Mesodermal cell (in vitro differentiated cells): ENCODE data around the gene CDC25A.

Source experiments
- H3K27ac ChIP-seq: 2 replicates; pipeline ENCODE4 v1.7.0; 2013; ENCODE audit warnings: mild to moderate bottlenecking, low read depth, low read length, moderate library complexity; ENCODE audit not compliant: severe bottlenecking
- H3K36me3 ChIP-seq: 2 replicates; pipeline ENCODE4 v1.7.1; 2013; ENCODE audit warnings: mild to moderate bottlenecking, low read length, moderate library complexity; ENCODE audit not compliant: control insufficient read depth, insufficient read depth
- H3K4me1 ChIP-seq: one replicate; pipeline ENCODE4 v1.7.1; 2013; ENCODE audit warnings: mild to moderate bottlenecking, low read length; ENCODE audit not compliant: insufficient read depth, control insufficient read depth, poor library complexity, severe bottlenecking
- H3K4me3 ChIP-seq: 2 replicates; pipeline ENCODE4 v1.7.0; 2013; ENCODE audit warnings: low read length, control low read depth, mild to moderate bottlenecking; ENCODE audit not compliant: insufficient read depth, poor library complexity, severe bottlenecking; ENCODE audit errors: extremely low read depth
- H3K9me3 ChIP-seq: 2 replicates; pipeline ENCODE4 v1.7.1; 2013; ENCODE audit warnings: mild to moderate bottlenecking, low read length, moderate library complexity; ENCODE audit not compliant: control insufficient read depth
- WGBS, 2 experiments: methylation state at CpG; one replicate each; pipeline ENCODE4 v1.1.5; 2013; ENCODE audit warnings: missing lambda C conversion rate in 2 of 2; ENCODE audit not compliant: insufficient coverage in 2 of 2; 5-methylcytosine and 5-hydroxymethylcytosine counted together

Gene CDC25A

GRCh38 chr3:48196611-48197010, 8.4 kb upstream of the CDC25A start:
- no peaks in the 10 kb centered on the region for H3K36me3 ChIP-seq
- H3K27ac ChIP-seq: no peak overlapping the region
- no peaks in the 10 kb centered on the region for H3K4me1 ChIP-seq
- 100% methylated on average over 1 of the region's 1 CpG for WGBS, 2 experiments
- H3K4me3 ChIP-seq: no peak overlapping the region
- no peaks in the 10 kb centered on the region for H3K9me3 ChIP-seq

GRCh38 chr3:48194446-48195071, 6.3 kb upstream of the CDC25A start:
- no peaks in the 10 kb centered on the region for H3K4me1 ChIP-seq
- no peaks in the 10 kb centered on the region for H3K36me3 ChIP-seq
- no peaks in the 10 kb centered on the region for H3K9me3 ChIP-seq
- H3K4me3 ChIP-seq: no peak overlapping the region
- no peak overlapping the region for H3K27ac ChIP-seq
- WGBS, 2 experiments: 66 to 95% methylated on average over 5 to 8 of the region's 9 CpGs

- H3K27ac ChIP-seq: no peak overlapping the region
- 87 to 89% methylated on average over 3 of the region's 3 CpGs for WGBS, 2 experiments
- no peak overlapping the region for H3K4me3 ChIP-seq
- H3K4me1 ChIP-seq: no peaks in the 10 kb centered on the region
- peaks cover 7% of the 10 kb centered on the region for H3K36me3 ChIP-seq
- no peaks in the 10 kb centered on the region for H3K9me3 ChIP-seq
These were observed 2.7 kb upstream of the CDC25A start for GRCh38 chr3:48190911-48191310.

DNA sequence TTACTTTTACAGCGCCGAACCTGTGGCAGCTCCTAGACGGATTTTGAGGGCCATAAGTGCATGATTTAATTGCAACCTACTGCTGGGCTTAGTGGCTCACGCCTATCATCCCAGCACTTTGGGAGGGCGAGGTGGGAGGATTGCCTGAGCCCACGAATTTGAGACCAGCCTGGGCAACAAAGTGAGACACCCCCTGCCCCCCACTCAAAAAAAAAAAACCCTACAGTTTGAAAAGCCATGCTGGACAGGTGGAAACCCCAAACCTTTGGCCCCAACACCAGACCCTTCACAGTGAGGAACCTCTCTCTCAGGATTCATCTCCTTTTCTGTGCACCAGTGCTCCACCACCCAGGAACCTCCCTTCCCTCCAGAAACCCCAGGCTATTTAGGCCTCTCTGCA, 1.1 kb upstream of the CDC25A start:
- H3K36me3 ChIP-seq: peaks cover 23% of the 10 kb centered on the region
- 92 to 100% methylated on average over 4 to 6 of the region's 6 CpGs for WGBS, 2 experiments
- H3K4me3 ChIP-seq: no peak overlapping the region
- H3K9me3 ChIP-seq: no peaks in the 10 kb centered on the region
- no peak overlapping the region for H3K27ac ChIP-seq
- H3K4me1 ChIP-seq: no peaks in the 10 kb centered on the region

DNA sequence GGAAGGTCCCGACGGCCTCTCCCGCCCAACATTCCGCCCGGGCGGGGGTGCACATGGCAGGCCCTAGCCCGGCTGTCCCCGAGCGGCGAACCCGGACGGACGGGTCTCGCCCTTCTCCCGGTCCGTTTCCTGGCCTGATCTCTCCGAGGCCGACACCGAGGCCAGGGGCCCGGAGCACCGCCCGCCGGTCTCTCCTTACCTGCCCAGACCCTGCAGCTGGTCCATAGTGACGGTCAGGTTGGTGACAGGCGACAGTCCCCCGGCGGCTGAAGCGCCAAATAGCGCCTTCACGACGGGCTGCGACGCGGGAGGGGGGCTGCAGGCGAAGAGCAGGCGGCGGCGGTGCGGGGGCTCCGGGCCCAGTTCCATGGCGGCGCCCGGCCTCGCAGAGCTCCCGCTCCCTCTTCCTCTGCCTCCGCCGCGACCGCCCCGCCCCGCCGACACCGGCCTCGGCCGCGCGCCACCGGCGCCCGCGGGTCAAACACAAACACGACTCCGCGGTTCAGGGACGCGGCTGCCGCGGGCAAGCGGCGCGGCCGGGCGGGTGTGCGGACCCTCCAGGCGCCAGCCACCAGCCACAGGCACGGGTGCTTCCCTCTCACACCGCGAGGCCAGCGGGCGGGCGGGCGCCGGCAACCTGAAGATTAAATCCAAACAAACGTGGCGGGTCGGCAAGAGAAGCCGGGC, 495 bp downstream of the CDC25A start:
- Histone ChIP-seq H3K27ac (peak overlapping the region; percentile 82), H3K4me1 (no peaks in the 10 kb centered on the region), H3K36me3 (peaks cover 39% of the 10 kb centered on the region), H3K9me3 (no peaks in the 10 kb centered on the region), H3K4me3 (peak overlapping the region; percentile 86)
- 1% methylated on average over 58 to 73 of the region's 87 CpGs for WGBS, 2 experiments

GRCh38 chr3:48187301-48187578, 977 bp downstream of the CDC25A start:
- Histone ChIP-seq H3K9me3 (no peaks in the 10 kb centered on the region), H3K27ac (peak overlapping the region; percentile 82), H3K36me3 (peaks cover 44% of the 10 kb centered on the region), H3K4me3 (peak overlapping the region; percentile 86), H3K4me1 (no peaks in the 10 kb centered on the region)
- WGBS, 2 experiments: 1 to 2% methylated on average over 7 to 8 of the region's 8 CpGs

DNA sequence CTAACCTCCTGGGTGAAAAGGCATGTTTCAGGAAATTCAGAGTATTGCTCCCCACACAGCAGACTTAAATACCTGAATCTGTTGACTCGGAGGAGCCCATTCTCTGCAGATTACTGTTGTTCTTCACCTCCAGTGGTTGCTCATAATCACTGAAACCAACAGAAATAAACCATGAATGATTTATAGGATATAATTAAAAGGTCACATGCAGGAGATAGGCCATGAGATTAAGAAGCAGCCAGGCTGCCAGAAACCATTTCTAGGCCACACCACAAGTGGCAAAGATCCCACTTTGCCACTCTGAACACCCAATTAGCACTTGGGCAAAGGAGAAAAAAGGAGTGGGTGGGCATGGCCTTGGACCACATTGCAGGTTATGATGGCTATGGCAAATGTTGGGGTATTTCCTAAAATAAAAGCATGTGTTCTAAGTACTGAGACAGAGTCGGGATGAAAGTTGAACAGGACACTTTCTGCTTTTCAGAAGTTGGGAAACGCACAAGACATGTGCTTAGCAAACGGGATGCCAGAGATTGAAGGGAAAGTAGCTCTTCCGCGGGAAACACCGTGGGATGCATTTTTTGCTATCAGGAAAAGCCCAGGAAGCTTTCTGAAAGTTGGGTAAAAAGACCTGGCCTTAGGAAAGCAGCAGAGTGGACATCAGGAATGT, 1.5 kb downstream of the CDC25A start:
- H3K9me3 ChIP-seq: no peaks in the 10 kb centered on the region
- WGBS, 2 experiments: 5 to 8% methylated on average over 6 of the region's 7 CpGs
- peak overlapping the region; percentile 86 for H3K4me3 ChIP-seq
- no peak overlapping the region for H3K27ac ChIP-seq
- peaks cover 48% of the 10 kb centered on the region for H3K36me3 ChIP-seq
- H3K4me1 ChIP-seq: no peaks in the 10 kb centered on the region

DNA sequence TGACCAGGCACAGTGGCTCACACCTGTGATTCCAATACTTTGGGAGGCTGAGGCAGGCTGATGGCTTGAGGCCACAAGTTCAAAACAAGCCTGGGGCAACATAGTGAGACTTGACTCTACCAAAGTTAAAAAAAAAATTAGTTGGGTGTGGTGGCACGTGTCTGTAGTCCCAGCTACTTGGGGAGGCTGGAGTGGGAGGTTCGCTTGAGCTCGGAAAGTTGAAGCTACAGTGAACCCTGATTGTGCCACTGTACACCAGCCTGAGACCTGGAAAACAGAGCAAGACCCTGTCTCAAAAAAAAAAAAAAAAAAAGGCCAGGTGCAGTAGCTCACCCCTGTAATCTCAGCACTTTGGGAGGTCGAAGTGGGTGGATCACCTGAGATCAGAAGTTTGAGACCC, 3.1 kb downstream of the CDC25A start:
- Histone ChIP-seq H3K36me3 (peaks cover 63% of the 10 kb centered on the region), H3K4me3 (no peak overlapping the region), H3K27ac (no peak overlapping the region), H3K4me1 (peaks cover 5% of the 10 kb centered on the region), H3K9me3 (no peaks in the 10 kb centered on the region)
- 95 to 100% methylated on average over 2 to 3 of the region's 4 CpGs for WGBS, 2 experiments

GRCh38 chr3:48184299-48184698, 3.9 kb downstream of the CDC25A start:
- H3K36me3 ChIP-seq: peaks cover 71% of the 10 kb centered on the region
- WGBS, 2 experiments: no CpG with 5 or more reads among the region's 2 CpGs

DNA sequence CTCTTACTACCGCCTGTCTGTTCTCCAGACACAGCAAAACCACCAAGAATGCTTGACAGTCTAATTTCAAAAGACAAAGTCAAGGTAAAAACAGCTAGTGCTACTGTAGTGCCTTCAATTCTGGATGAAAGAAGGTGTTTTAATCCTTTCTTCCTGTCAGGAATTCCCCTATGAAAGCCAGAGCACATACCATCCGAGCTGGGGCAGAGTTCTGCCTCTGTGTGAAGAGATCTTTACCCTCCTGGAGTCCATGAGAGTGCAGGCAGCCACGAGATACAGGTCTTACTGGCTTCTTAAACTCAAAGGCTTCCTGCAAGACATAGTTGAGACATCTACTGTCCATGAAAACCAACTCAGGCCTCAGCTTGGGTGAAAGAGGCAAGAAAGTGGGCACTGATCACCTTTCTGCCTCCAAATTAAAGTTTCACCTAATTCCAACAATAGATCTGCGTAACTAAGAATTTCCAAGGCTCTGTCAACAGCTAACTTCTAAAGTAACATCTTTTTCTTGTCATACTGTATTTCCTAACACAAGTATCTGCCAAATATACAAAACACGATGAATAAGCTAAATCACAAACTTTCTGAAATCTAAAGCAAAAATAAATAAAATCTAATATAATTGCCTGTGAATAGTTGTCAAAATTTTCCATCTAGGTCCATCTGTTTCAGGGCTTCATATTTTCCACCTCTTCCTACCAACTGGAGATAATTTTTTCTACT, 7.5 kb downstream of the CDC25A start:
- Histone ChIP-seq H3K9me3 (no peaks in the 10 kb centered on the region), H3K36me3 (peaks cover 94% of the 10 kb centered on the region), H3K27ac (no peak overlapping the region), H3K4me3 (no peak overlapping the region), H3K4me1 (peaks cover 5% of the 10 kb centered on the region)
- WGBS, 2 experiments: 90 to 98% methylated on average over 4 of the region's 5 CpGs

More at GRCh38 chr3:48184299-48184698, 3.9 kb downstream of the CDC25A start:
- no peak overlapping the region for H3K4me3 ChIP-seq
- H3K27ac ChIP-seq: no peak overlapping the region
- no peaks in the 10 kb centered on the region for H3K9me3 ChIP-seq
- peaks cover 5% of the 10 kb centered on the region for H3K4me1 ChIP-seq
